Measurements from ENCODE around the gene SHANK1. TPM values are rescaled to one million over a fixed set of nuclear protein-coding genes. Genes with fewer than 3 reads are reported as not detected.

The SHANK1 gene
- total RNA-seq, 1 donor from 2014 or later = 0.36 TPM

- no peak for TF ChIP-seq CTCF (IDR thresholded peaks at IDR 0.05; ENCODE audit: unreplicated experiment)
- Mint-ChIP-seq H3K27ac (no peak overlapping the region), H3K27me3 (peaks cover 29% of the 10 kb centered on the region), H3K4me1 (ENCODE audit: low read depth) (peaks cover 2% of the 10 kb centered on the region), H3K36me3 (ENCODE audit: insufficient read depth) (no peaks in the 10 kb centered on the region), H3K9me3 (ENCODE audit: low read depth) (peaks cover 7% of the 10 kb centered on the region), H3K4me3 (ENCODE audit: low read depth) (no peak overlapping the region)
- DNase-seq (ENCODE audit: low spot score, unreplicated experiment) = no peak
Observed at GRCh38 chr19:50636317-50637085, 83.1 kb downstream of the SHANK1 start.

- H3K27me3 Mint-ChIP-seq = peaks cover 37% of the 10 kb centered on the region
- no peak overlapping the region for H3K4me3 Mint-ChIP-seq (ENCODE audit: low read depth)
- DNase-seq (ENCODE audit: low spot score, unreplicated experiment) = no peak
- peaks cover 7% of the 10 kb centered on the region for H3K9me3 Mint-ChIP-seq (ENCODE audit: low read depth)
- peaks cover 2% of the 10 kb centered on the region for H3K4me1 Mint-ChIP-seq (ENCODE audit: low read depth)
- H3K36me3 Mint-ChIP-seq (ENCODE audit: insufficient read depth) = no peaks in the 10 kb centered on the region
- H3K27ac Mint-ChIP-seq = no peak overlapping the region
- no peak for TF ChIP-seq CTCF (IDR thresholded peaks at IDR 0.05; ENCODE audit: unreplicated experiment)
Observed at GRCh38 chr19:50633973-50634372, 85.6 kb downstream of the SHANK1 start.

GRCh38 chr19:50633359-50633758 lies 86.2 kb downstream of the SHANK1 start:
- H3K4me3 Mint-ChIP-seq (ENCODE audit: low read depth) = no peak overlapping the region
- TF ChIP-seq CTCF (IDR thresholded peaks at IDR 0.05; ENCODE audit: unreplicated experiment) = no peak
- no peaks in the 10 kb centered on the region for H3K4me1 Mint-ChIP-seq (ENCODE audit: low read depth)
- peaks cover 34% of the 10 kb centered on the region for H3K27me3 Mint-ChIP-seq
- DNase-seq (ENCODE audit: low spot score, unreplicated experiment) = no peak
- no peaks in the 10 kb centered on the region for H3K36me3 Mint-ChIP-seq (ENCODE audit: insufficient read depth)
- H3K27ac Mint-ChIP-seq = no peak overlapping the region
- H3K9me3 Mint-ChIP-seq (ENCODE audit: low read depth) = peaks cover 7% of the 10 kb centered on the region

- H3K4me3 Mint-ChIP-seq (ENCODE audit: low read depth) = no peak overlapping the region
- H3K27me3 Mint-ChIP-seq = peaks cover 33% of the 10 kb centered on the region
- no peaks in the 10 kb centered on the region for H3K4me1 Mint-ChIP-seq (ENCODE audit: low read depth)
Observed at GRCh38 chr19:50632151-50632835, 87.3 kb downstream of the SHANK1 start.

More at GRCh38 chr19:50632151-50632835, 87.3 kb downstream of the SHANK1 start:
- Mint-ChIP-seq H3K27ac (no peak overlapping the region), H3K36me3 (ENCODE audit: insufficient read depth) (no peaks in the 10 kb centered on the region), H3K9me3 (ENCODE audit: low read depth) (peaks cover 7% of the 10 kb centered on the region)
- TF ChIP-seq CTCF (IDR thresholded peaks at IDR 0.05; ENCODE audit: unreplicated experiment) = no peak
- DNase-seq (ENCODE audit: low spot score, unreplicated experiment) = no peak
